ENCODE data around the gene COL5A3. TPM values are rescaled to one million over a fixed set of nuclear protein-coding genes. Genes with fewer than 3 reads are reported as not detected.
"Not testable (repeated sequence)": the region's sequence is repeated elsewhere in the genome, so short reads cannot be mapped to it uniquely, and the experiment has no call there.

Gene COL5A3
- total RNA-seq, 2 experiments from 2014 or later, result 4.4 to 5.2 TPM

GRCh38 chr19:9953802-9954542 lies 56.3 kb downstream of the COL5A3 start:
- no peak for ATAC-seq (ENCODE audit: poor library complexity)

GRCh38 chr19:9952276-9952675 lies 58.0 kb downstream of the COL5A3 start:
- Mint-ChIP-seq H3K36me3 (ENCODE audit: low read depth) (no peaks in the 10 kb centered on the region), H3K9me3 (no peaks in the 10 kb centered on the region), H3K27me3 (peaks cover 9% of the 10 kb centered on the region), H3K4me1 (ENCODE audit: low read depth) (no peaks in the 10 kb centered on the region), H3K4me3 (no peak overlapping the region), H3K27ac (no peak overlapping the region)
- ChIA-PET CTCF (no interaction called here), POLR2A (no interaction called here)
- no peak for TF ChIP-seq CTCF (IDR thresholded peaks at IDR 0.05)
- no peak overlapping the region for H3K27ac ChIP-seq (ENCODE audit: low read depth in 1 of 2, low read length in 2 of 2)
- no peak overlapping the region for H3K4me3 ChIP-seq (ENCODE audit: low read length)
- H3K27me3 ChIP-seq (ENCODE audit: control insufficient read depth in 1 of 2, insufficient read depth in 2 of 2, low read length in 2 of 2), result no peaks in the 10 kb centered on the region
- no peak for ATAC-seq (ENCODE audit: poor library complexity)
- H3K36me3 ChIP-seq (ENCODE audit: insufficient read depth, low read length), result no peaks in the 10 kb centered on the region
- no peaks in the 10 kb centered on the region for H3K4me1 ChIP-seq (ENCODE audit: insufficient read depth, low read length)
- H3K9me3 ChIP-seq (ENCODE audit: control insufficient read depth in 1 of 2, insufficient read depth in 1 of 2, low read length in 2 of 2), result no peaks in the 10 kb centered on the region
- intact Hi-C loops (cut with DNase I, micrococcal nuclease), result no loop called here
- no peak for DNase-seq

More at GRCh38 chr19:9953802-9954542, 56.3 kb downstream of the COL5A3 start:
- POLR2A ChIA-PET, result no interaction called here
- H3K4me3 Mint-ChIP-seq, result no peak overlapping the region
- Histone ChIP-seq H3K36me3 (ENCODE audit: insufficient read depth, low read length) (no peaks in the 10 kb centered on the region), H3K27ac (ENCODE audit: low read depth in 1 of 2, low read length in 2 of 2) (no peak overlapping the region), H3K27me3 (ENCODE audit: control insufficient read depth in 1 of 2, insufficient read depth in 2 of 2, low read length in 2 of 2) (no peaks in the 10 kb centered on the region), H3K4me1 (ENCODE audit: insufficient read depth, low read length) (no peaks in the 10 kb centered on the region), H3K9me3 (ENCODE audit: control insufficient read depth in 1 of 2, insufficient read depth in 1 of 2, low read length in 2 of 2) (no peaks in the 10 kb centered on the region), H3K4me3 (ENCODE audit: low read length) (no peak overlapping the region)
- H3K27me3 Mint-ChIP-seq, result peaks cover 4% of the 10 kb centered on the region
- no peaks in the 10 kb centered on the region for H3K9me3 Mint-ChIP-seq
- CTCF ChIA-PET, result no interaction called here
- intact Hi-C loops (cut with DNase I, micrococcal nuclease), result no loop called here
- no peak overlapping the region for H3K27ac Mint-ChIP-seq
- DNase-seq, result no peak
- no peaks in the 10 kb centered on the region for H3K36me3 Mint-ChIP-seq (ENCODE audit: low read depth)
- no peaks in the 10 kb centered on the region for H3K4me1 Mint-ChIP-seq (ENCODE audit: low read depth)
- TF ChIP-seq CTCF (IDR thresholded peaks at IDR 0.05), result no peak

- CTCF ChIA-PET, result no interaction called here
- no peaks in the 10 kb centered on the region for H3K4me1 ChIP-seq (ENCODE audit: insufficient read depth, low read length)
- H3K36me3 ChIP-seq (ENCODE audit: insufficient read depth, low read length), result no peaks in the 10 kb centered on the region
- H3K4me3 ChIP-seq (ENCODE audit: low read length), result no peak overlapping the region
- no peak overlapping the region for H3K27ac ChIP-seq (ENCODE audit: low read depth in 1 of 2, low read length in 2 of 2)
- Mint-ChIP-seq H3K4me3 (no peak overlapping the region), H3K27me3 (peaks cover 23% of the 10 kb centered on the region), H3K27ac (no peak overlapping the region), H3K36me3 (ENCODE audit: low read depth) (no peaks in the 10 kb centered on the region), H3K4me1 (ENCODE audit: low read depth) (no peaks in the 10 kb centered on the region), H3K9me3 (no peaks in the 10 kb centered on the region)
- intact Hi-C loops (cut with DNase I, micrococcal nuclease), result no loop called here
- H3K27me3 ChIP-seq (ENCODE audit: control insufficient read depth in 1 of 2, insufficient read depth in 2 of 2, low read length in 2 of 2), result peaks cover 2 to 3% of the 10 kb centered on the region in 2 experiments
- peaks cover 3 to 11% of the 10 kb centered on the region in 2 experiments for H3K9me3 ChIP-seq (ENCODE audit: control insufficient read depth in 1 of 2, insufficient read depth in 1 of 2, low read length in 2 of 2)
- POLR2A ChIA-PET, result no interaction called here
- ATAC-seq (ENCODE audit: poor library complexity) (no peak), DNase-seq (no peak)
- no peak for TF ChIP-seq CTCF (IDR thresholded peaks at IDR 0.05)
Measured at GRCh38 chr19:9947441-9947840, 62.9 kb downstream of the COL5A3 start.

- POLR2A ChIA-PET; H3K36me3 ChIP-seq (ENCODE audit: insufficient read depth, low read length); H3K36me3 Mint-ChIP-seq (ENCODE audit: low read depth); DNase-seq; intact Hi-C loops (cut with DNase I, micrococcal nuclease); H3K27ac ChIP-seq (ENCODE audit: low read depth in 1 of 2, low read length in 2 of 2); H3K9me3 Mint-ChIP-seq; H3K27ac Mint-ChIP-seq; H3K4me3 Mint-ChIP-seq; ATAC-seq (ENCODE audit: poor library complexity); H3K4me1 Mint-ChIP-seq (ENCODE audit: low read depth); H3K4me3 ChIP-seq (ENCODE audit: low read length); H3K4me1 ChIP-seq (ENCODE audit: insufficient read depth, low read length); CTCF ChIA-PET: not testable (repeated sequence)
- Histone ChIP-seq H3K27me3 (ENCODE audit: control insufficient read depth in 1 of 2, insufficient read depth in 2 of 2, low read length in 2 of 2) (peaks cover 3 to 11% of the 10 kb centered on the region in 2 experiments), H3K9me3 (ENCODE audit: control insufficient read depth in 1 of 2, insufficient read depth in 1 of 2, low read length in 2 of 2) (peaks cover 11 to 12% of the 10 kb centered on the region in 2 experiments)
- peaks cover 30% of the 10 kb centered on the region for H3K27me3 Mint-ChIP-seq
Measured at GRCh38 chr19:9946528-9947125, 63.7 kb downstream of the COL5A3 start.

All from CD4-positive, alpha-beta T cell (primary cell).